GM12872 (cell line): ENCODE data around the gene LRRC25.

ENCODE experiments used
- CTCF ChIP-seq: IDR thresholded peaks from 3 replicates; pipeline ENCODE4 v1.5.1; 2011; ENCODE audit warnings: low read depth, mild to moderate bottlenecking, low read length, moderate library complexity; ENCODE audit not compliant: insufficient read depth

The LRRC25 gene

GRCh38 chr19:18379803-18380747 lies 17.3 kb downstream of the LRRC25 start:
- TF ChIP-seq CTCF: no peak

GRCh38 chr19:18377026-18377425 lies 20.4 kb downstream of the LRRC25 start:
- no peak for TF ChIP-seq CTCF

GRCh38 chr19:18373892-18374629 lies 23.4 kb downstream of the LRRC25 start:
- TF ChIP-seq CTCF: no peak

GRCh38 chr19:18373407-18373891 lies 24.0 kb downstream of the LRRC25 start:
- no peak for TF ChIP-seq CTCF

GRCh38 chr19:18368504-18369222 lies 28.8 kb downstream of the LRRC25 start:
- TF ChIP-seq CTCF: no peak

- TF ChIP-seq CTCF: no peak
Observed at GRCh38 chr19:18366021-18366435, 31.4 kb downstream of the LRRC25 start.
